ENCODE results near the gene TBXT. TPM values are rescaled to one million over a fixed set of nuclear protein-coding genes. Genes with fewer than 3 reads are reported as not detected.

TBXT gene
- total and polyA plus RNA-seq, 2 of the 13 experiments (the other 11 are each of a cell fraction or from before 2014, with no cell fraction given) = not detected

DNA sequence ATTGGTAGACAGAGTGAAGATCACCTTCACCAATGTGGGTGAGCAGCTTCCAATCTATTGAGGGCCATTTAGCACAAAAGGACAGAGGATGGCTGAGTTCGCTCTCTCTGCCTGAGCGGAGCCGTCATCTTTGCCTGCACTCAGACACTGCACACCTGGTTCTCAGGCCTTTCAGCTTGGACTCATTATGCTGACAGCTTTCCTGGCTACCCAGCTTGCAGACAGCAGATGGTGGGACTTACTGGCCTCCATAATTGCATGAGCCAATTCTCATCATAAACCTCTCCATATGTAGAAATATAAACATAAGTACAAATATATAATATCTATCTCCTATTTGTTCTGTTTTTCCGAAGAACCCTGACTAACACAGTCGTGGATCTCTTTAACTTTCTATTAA is 13.7 kb downstream of the TBXT start:
- Histone ChIP-seq H3K4me1 (ENCODE audit: insufficient read depth, low read length) (no peaks in the 10 kb centered on the region), H3K4me3 (replicated peaks in 1 of 3; ENCODE audit: insufficient read depth in 1 of 3, low read depth in 2 of 3, low read length in 3 of 3) (no peak overlapping the region), H3K9ac (ENCODE audit: insufficient read depth, low read depth, low read length) (no peak overlapping the region), H3K79me2 (ENCODE audit: insufficient read depth, low read length) (no peaks in the 10 kb centered on the region), H3K4me2 (ENCODE audit: low read depth, low read length) (no peak overlapping the region), H3K27ac (ENCODE audit: extremely low read length, insufficient read depth, low read length) (no peak overlapping the region), H2AFZ (ENCODE audit: low read length) (no peak overlapping the region), H3K27me3 (ENCODE audit: control insufficient read depth in 1 of 2, insufficient read depth in 2 of 2, low read length in 2 of 2) (peaks cover 0 to 12% of the 10 kb centered on the region in 2 experiments; a peak in 2 of 5 replicates), H4K20me1 (ENCODE audit: insufficient read depth, low read length) (no peaks in the 10 kb centered on the region), H3K36me3 (replicated peaks in 1 of 2; ENCODE audit: control insufficient read depth in 1 of 2, insufficient read depth in 2 of 2, low read length in 2 of 2) (no peaks in the 10 kb centered on the region), H3K9me3 (ENCODE audit: low read length) (no peaks in the 10 kb centered on the region)
- DNase-seq (ENCODE audit: low spot score) (no peak), FAIRE-seq (no peak), ATAC-seq (no peak)
- TF ChIP-seq EED (CRISPR knock-in tag; IDR thresholded peaks at IDR 0.05) (no peak), FOXA1 (IDR thresholded peaks at IDR 0.05) (no peak), FOXA1 (CRISPR knock-in tag; IDR thresholded peaks at IDR 0.05) (no peak), NR2F2 (IDR thresholded peaks at IDR 0.05; ENCODE audit: borderline replicate concordance, low read depth) (no peak), MIXL1 (CRISPR knock-in tag; IDR thresholded peaks at IDR 0.05) (no peak), ZNF205 (CRISPR knock-in tag; IDR thresholded peaks at IDR 0.05) (no peak), ZNF367 (CRISPR knock-in tag; IDR thresholded peaks at IDR 0.05; ENCODE audit: borderline replicate concordance) (no peak), ZNF451 (CRISPR knock-in tag; IDR thresholded peaks at IDR 0.05) (no peak), TGIF2 (CRISPR knock-in tag; IDR thresholded peaks at IDR 0.05) (no peak), ZNF432 (CRISPR knock-in tag; IDR thresholded peaks at IDR 0.05; ENCODE audit: borderline replicate concordance) (no peak), REXO4 (CRISPR knock-in tag; IDR thresholded peaks at IDR 0.05; ENCODE audit: borderline replicate concordance) (no peak), CBFB (CRISPR knock-in tag; IDR thresholded peaks at IDR 0.05) (no peak), MEIS2 (CRISPR knock-in tag; IDR thresholded peaks at IDR 0.05) (no peak), RBAK (CRISPR knock-in tag; IDR thresholded peaks at IDR 0.05) (no peak), ZMYM4 (CRISPR knock-in tag; IDR thresholded peaks at IDR 0.05) (no peak), SUZ12 (IDR thresholded peaks at IDR 0.05; ENCODE audit: low read depth, low read length) (no peak)
- TF ChIP-seq, protein P1, sequence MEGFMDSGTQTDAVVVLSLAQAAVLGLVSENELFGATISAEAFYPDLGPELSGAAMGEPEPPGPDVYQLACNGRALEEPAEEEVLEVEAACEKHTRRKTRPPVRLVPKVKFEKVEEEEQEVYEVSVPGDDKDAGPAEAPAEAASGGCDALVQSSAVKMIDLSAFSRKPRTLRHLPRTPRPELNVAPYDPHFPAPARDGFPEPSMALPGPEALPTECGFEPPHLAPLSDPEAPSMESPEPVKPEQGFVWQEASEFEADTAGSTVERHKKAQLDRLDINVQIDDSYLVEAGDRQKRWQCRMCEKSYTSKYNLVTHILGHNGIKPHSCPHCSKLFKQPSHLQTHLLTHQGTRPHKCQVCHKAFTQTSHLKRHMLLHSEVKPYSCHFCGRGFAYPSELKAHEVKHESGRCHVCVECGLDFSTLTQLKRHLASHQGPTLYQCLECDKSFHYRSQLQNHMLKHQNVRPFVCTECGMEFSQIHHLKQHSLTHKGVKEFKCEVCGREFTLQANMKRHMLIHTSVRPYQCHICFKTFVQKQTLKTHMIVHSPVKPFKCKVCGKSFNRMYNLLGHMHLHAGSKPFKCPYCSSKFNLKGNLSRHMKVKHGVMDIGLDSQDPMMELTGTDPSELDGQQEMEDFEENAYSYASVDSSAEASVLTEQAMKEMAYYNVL (CRISPR knock-in tag; IDR thresholded peaks at IDR 0.05; ENCODE audit: borderline replicate concordance) = no peak
- TF ChIP-seq, protein P2, sequence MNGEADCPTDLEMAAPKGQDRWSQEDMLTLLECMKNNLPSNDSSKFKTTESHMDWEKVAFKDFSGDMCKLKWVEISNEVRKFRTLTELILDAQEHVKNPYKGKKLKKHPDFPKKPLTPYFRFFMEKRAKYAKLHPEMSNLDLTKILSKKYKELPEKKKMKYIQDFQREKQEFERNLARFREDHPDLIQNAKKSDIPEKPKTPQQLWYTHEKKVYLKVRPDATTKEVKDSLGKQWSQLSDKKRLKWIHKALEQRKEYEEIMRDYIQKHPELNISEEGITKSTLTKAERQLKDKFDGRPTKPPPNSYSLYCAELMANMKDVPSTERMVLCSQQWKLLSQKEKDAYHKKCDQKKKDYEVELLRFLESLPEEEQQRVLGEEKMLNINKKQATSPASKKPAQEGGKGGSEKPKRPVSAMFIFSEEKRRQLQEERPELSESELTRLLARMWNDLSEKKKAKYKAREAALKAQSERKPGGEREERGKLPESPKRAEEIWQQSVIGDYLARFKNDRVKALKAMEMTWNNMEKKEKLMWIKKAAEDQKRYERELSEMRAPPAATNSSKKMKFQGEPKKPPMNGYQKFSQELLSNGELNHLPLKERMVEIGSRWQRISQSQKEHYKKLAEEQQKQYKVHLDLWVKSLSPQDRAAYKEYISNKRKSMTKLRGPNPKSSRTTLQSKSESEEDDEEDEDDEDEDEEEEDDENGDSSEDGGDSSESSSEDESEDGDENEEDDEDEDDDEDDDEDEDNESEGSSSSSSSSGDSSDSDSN (CRISPR knock-in tag; IDR thresholded peaks at IDR 0.05) = no peak
- TF ChIP-seq, protein P3, sequence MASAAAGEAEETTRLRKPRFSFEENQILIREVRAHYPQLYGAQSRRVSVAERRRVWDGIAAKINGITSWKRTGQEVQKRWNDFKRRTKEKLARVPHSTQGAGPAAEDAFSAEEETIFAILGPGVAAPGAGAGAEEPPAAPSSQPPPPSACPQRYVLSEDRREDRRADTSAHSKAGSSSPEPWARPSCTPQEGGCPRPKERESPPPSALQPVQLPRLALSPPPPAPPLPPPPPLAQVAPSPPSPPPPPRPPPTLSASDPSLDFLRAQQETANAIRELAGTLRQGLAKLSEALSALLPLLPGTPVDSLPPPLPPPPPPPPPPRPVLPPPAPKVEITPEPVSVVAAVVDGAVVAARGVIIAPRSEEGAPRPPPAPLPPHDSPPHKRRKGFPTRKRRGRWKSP (CRISPR knock-in tag; IDR thresholded peaks at IDR 0.05) = no peak
- 5% methylated on average over 5 of the region's 5 CpGs for WGBS (ENCODE audit: low lambda C conversion rate)
- in situ Hi-C loops (cut with HindIII; ENCODE audit: extremely low pct_ligation_motif_present, low pct_unique_long_range_greater_than_20kb) (no loop called here), intact Hi-C loops (cut with micrococcal nuclease; ENCODE audit: unreplicated experiment) (no loop called here)
- BruUV-seq (replicated peaks) = no TSS peak
- POLR2A ChIA-PET = no interaction called here
- CTCF ChIA-PET (ENCODE audit: low intra/inter-chr PET ratio, low total read pairs) = no interaction called here
